BLaER1 (cell line): ENCODE results near the gene RARRES2.
A peak's percentile ranks its signal among the peaks of the same experiment; 100 is the strongest.
"Not testable (repeated sequence)": the region's sequence is repeated elsewhere in the genome, so short reads cannot be mapped to it uniquely, and the experiment has no call there.

Source experiments
- H3K27ac ChIP-seq: shearing (Covaris generic); formaldehyde crosslinking; 2 replicates; pipeline ENCODE4 v1.8.1; 2022
- H3K27me3 ChIP-seq: shearing (Covaris generic); formaldehyde crosslinking; 2 replicates; pipeline ENCODE4 v1.8.1; 2022
- H3K36me3 ChIP-seq: shearing (Covaris generic); formaldehyde crosslinking; 2 replicates; pipeline ENCODE4 v1.8.1; 2022
- H3K4me1 ChIP-seq: shearing (Covaris generic); formaldehyde crosslinking; 2 replicates; pipeline ENCODE4 v1.8.1; 2022
- H3K4me2 ChIP-seq: shearing (Covaris generic); formaldehyde crosslinking; 2 replicates; pipeline ENCODE4 v1.8.1; 2022
- H3K4me3 ChIP-seq: shearing (Covaris generic); formaldehyde crosslinking; 2 replicates; pipeline ENCODE4 v1.8.1; 2022
- H3K9ac ChIP-seq: shearing (Covaris generic); formaldehyde crosslinking; 2 replicates; pipeline ENCODE4 v1.8.1; 2022
- H3K9me3 ChIP-seq: shearing (Covaris generic); formaldehyde crosslinking; 2 replicates; pipeline ENCODE4 v1.8.1; 2022
- H4K20me1 ChIP-seq: shearing (Covaris generic); formaldehyde crosslinking; 2 replicates; pipeline ENCODE4 v1.8.1; 2022
- Cebpa-rat ChIP-seq: shearing (Covaris generic); IDR thresholded peaks from 2 replicates; pipeline ENCODE4 v1.8.1; 2022

RARRES2 gene

GRCh38 chr7:150341263-150342120 is at the start of gene RARRES2:
Gene RARRES2 (minus strand): TSS chr7:150341629. CDS start chr7:150340609, 1,020 bp downstream.
- Histone ChIP-seq H3K9ac (no peak within 1 kb of the TSS), H3K4me2 (no peak within 1 kb of the TSS)

DNA sequence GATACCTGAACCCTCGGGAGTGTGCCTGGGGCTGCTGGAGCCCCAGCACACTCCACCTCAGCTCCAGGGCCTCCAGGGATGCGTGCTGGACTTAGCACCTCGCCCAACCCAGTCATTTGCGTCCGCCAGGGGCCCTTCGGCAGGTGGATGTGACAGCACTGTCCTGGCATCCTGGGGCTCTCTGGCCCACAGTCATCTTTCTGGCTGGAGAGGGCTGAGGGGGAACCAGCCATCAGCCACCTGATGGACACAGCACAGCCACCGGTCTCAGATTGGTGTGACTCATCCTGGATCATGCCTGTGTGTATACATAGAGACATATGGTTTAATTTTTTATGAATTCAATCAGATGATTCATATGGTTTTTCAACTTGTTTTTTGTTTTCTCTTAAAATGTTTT is 48.8 kb upstream of the RARRES2 start:
- Histone ChIP-seq H3K4me3 (no peak overlapping the region), H3K9me3 (no peaks in the 10 kb centered on the region), H3K27ac (no peak overlapping the region), H3K9ac (no peak overlapping the region), H3K36me3 (peaks cover 45% of the 10 kb centered on the region), H4K20me1 (peaks cover 2% of the 10 kb centered on the region; the same call in 1 of the 2 replicates), H3K27me3 (no peaks in the 10 kb centered on the region), H3K4me1 (no peaks in the 10 kb centered on the region), H3K4me2 (no peak overlapping the region)
- TF ChIP-seq Cebpa-rat, result no peak

More at GRCh38 chr7:150341263-150342120, at the start of gene RARRES2:
- Histone ChIP-seq H3K27ac (no peak within 1 kb of the TSS), H3K36me3 (no peaks in the 10 kb centered on the region), H3K4me1 (no peaks in the 10 kb centered on the region), H3K4me3 (no peak within 1 kb of the TSS), H4K20me1 (no peaks in the 10 kb centered on the region), H3K9me3 (peaks cover 50% of the 10 kb centered on the region), H3K27me3 (peaks cover 33% of the 10 kb centered on the region)
- no peak for TF ChIP-seq Cebpa-rat

GRCh38 chr7:150389532-150389816 is 48.0 kb upstream of the RARRES2 start:
- peaks cover 6% of the 10 kb centered on the region for H3K4me1 ChIP-seq
- H3K27ac ChIP-seq, result no peak overlapping the region
- peaks cover 50% of the 10 kb centered on the region for H3K36me3 ChIP-seq
- H3K9me3 ChIP-seq, result no peaks in the 10 kb centered on the region
- no peaks in the 10 kb centered on the region for H3K27me3 ChIP-seq
- no peak for TF ChIP-seq Cebpa-rat
- no peak overlapping the region for H3K4me2 ChIP-seq
- H3K4me3 ChIP-seq, result no peak overlapping the region
- H3K9ac ChIP-seq, result no peak overlapping the region
- peaks cover 10% of the 10 kb centered on the region for H4K20me1 ChIP-seq

- H3K4me1 ChIP-seq, result peaks cover 11% of the 10 kb centered on the region
- H4K20me1 ChIP-seq, result peaks cover 15% of the 10 kb centered on the region
- no peak overlapping the region; the same call in 1 of the 2 replicates for H3K9ac ChIP-seq
- H3K27ac ChIP-seq, result no peak overlapping the region
- H3K9me3 ChIP-seq, result no peaks in the 10 kb centered on the region
- no peaks in the 10 kb centered on the region for H3K27me3 ChIP-seq
- H3K36me3 ChIP-seq, result peaks cover 50% of the 10 kb centered on the region
- TF ChIP-seq Cebpa-rat, result no peak
- no peak overlapping the region for H3K4me3 ChIP-seq
- no peak overlapping the region for H3K4me2 ChIP-seq
These were observed 47.5 kb upstream of the RARRES2 start for GRCh38 chr7:150388709-150389531.

DNA sequence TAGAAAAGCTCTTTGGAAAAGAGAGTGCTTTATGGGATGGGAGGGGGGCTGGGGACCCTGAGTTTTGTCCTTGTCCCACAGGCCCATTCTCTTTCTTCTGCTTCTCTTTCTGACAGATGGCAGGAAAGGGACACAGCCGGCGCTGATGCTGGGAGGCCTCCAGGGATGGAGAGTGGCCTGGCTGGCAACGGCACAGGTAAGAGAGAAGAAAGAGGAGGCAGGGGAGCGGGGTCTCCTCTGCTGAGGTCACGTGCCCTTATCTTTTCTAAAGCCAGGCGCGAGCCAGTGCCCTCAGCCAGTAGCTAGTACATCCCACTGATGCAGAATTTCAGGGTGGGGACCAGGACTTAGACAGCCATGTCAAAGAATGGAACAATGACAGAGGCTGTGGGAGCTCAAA is 46.9 kb upstream of the RARRES2 start:
- Histone ChIP-seq H3K27me3 (no peaks in the 10 kb centered on the region), H3K4me1 (peaks cover 17% of the 10 kb centered on the region), H3K9me3 (no peaks in the 10 kb centered on the region), H4K20me1 (peaks cover 21% of the 10 kb centered on the region), H3K4me2 (no peak overlapping the region), H3K9ac (no peak overlapping the region; the same call in 1 of the 2 replicates), H3K36me3 (peaks cover 52% of the 10 kb centered on the region), H3K27ac (no peak overlapping the region), H3K4me3 (no peak overlapping the region)
- no peak for TF ChIP-seq Cebpa-rat

DNA sequence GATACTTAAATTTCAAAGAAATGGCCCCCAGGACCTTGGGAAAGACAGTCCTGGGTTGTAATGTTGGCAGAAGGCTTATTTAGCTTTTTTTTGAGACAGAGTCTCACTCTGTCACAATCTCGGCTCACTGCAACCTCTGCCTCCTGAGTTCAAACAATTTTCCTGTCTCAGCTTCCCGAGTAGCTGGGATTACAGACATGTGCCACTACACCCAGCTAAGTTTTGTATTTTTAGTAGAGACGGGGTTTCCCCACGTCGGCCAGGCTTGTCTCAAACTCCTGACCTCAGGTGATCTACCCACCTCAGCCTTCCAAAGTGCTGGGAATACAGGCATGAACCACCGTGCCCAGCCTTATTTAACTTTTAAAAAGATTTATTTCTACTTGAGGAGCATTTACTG is 44.5 kb upstream of the RARRES2 start:
- peaks cover 37% of the 10 kb centered on the region for H4K20me1 ChIP-seq
- H3K4me3 ChIP-seq, H3K4me2 ChIP-seq, H3K27ac ChIP-seq, H3K9me3 ChIP-seq, H3K9ac ChIP-seq, H3K27me3 ChIP-seq: not testable (repeated sequence)
- peaks cover 60% of the 10 kb centered on the region for H3K36me3 ChIP-seq
- peaks cover 37% of the 10 kb centered on the region for H3K4me1 ChIP-seq

DNA sequence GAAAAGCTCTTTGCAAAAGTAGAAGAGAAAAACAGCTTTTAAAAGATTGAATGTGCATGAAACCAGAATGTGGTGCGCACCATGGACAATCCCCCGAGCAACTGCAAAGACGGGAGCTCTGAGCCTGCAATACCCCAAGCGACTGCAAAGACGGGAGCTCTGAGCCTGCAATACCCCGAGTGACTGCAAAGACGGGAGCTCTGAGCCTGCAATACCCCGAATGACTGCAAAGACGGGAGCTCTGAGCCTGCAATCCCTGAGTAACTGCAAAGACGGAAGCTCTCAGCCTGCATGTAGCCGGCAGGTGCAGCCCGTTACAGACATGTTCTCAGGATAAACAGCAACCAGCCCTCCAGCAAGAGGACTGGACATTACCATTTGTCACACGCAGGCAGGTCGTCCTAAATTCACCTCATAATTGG is 43.9 kb upstream of the RARRES2 start:
- H3K27ac ChIP-seq, result no peak overlapping the region

DNA sequence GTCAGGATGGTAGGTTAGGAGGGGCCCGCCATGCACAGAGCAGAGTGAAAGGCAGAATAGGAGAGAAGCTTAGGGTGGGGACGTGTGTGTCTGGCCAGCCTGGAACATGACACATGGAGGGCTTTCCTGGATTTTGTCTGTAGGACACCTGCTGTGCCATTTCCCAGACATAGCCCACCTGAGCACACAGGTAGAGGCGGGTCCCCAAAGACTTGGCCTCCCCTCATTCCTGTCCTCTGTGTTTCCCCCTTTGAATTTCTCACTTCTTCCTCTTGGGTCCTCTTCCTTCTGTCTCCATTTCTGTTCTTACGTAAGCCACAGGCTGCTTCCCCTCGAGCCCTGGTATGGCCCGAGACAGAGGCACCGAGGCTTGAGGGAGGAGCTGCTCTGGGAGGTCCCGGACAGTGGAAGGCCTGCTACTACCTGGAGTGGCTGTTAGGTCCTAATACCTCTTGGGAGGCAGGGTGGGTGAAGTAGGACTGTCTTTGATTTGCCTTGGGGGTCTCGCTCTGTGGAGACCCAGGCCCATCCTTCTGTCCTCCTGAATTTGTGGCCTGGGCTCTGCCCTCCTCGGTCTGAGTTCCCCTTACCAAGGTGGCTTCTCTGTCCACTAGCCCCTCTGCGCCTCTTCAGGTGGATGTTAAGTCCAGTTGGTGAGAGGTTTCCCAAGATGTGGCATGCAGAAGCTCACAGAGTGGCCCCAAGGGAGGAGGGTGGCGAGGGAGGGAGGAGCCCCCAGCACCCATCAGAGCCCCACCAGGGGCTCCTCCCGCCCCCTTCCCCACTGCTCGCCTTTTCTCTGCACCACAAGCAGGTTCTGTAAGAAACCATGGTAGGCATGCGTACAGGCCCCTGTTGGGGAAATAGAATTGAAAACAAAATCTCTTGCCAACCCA is 43.2 kb upstream of the RARRES2 start:
- peaks cover 53% of the 10 kb centered on the region for H3K36me3 ChIP-seq
- H3K4me1 ChIP-seq, result peaks cover 48% of the 10 kb centered on the region
- peaks cover 37% of the 10 kb centered on the region for H4K20me1 ChIP-seq
- H3K9ac ChIP-seq, result no peak overlapping the region; the same call in 1 of the 2 replicates
- H3K27ac ChIP-seq, result peak overlapping the region; percentile 18; the same call in 1 of the 2 replicates
- H3K4me3 ChIP-seq, result no peak overlapping the region
- TF ChIP-seq Cebpa-rat, result no peak
- no peaks in the 10 kb centered on the region for H3K27me3 ChIP-seq
- no peaks in the 10 kb centered on the region for H3K9me3 ChIP-seq
- peak overlapping the region; percentile 44 for H3K4me2 ChIP-seq

More for the DNA sequence above, 43.9 kb upstream of the RARRES2 start:
- H3K27me3 ChIP-seq, result no peaks in the 10 kb centered on the region
- no peak for TF ChIP-seq Cebpa-rat
- H3K4me3 ChIP-seq, result no peak overlapping the region
- H3K9ac ChIP-seq, result no peak overlapping the region
- H3K4me2 ChIP-seq, result no peak overlapping the region
- H3K9me3 ChIP-seq, result no peaks in the 10 kb centered on the region
- peaks cover 59% of the 10 kb centered on the region for H3K36me3 ChIP-seq
- H3K4me1 ChIP-seq, result peaks cover 42% of the 10 kb centered on the region
- H4K20me1 ChIP-seq, result peaks cover 37% of the 10 kb centered on the region

DNA sequence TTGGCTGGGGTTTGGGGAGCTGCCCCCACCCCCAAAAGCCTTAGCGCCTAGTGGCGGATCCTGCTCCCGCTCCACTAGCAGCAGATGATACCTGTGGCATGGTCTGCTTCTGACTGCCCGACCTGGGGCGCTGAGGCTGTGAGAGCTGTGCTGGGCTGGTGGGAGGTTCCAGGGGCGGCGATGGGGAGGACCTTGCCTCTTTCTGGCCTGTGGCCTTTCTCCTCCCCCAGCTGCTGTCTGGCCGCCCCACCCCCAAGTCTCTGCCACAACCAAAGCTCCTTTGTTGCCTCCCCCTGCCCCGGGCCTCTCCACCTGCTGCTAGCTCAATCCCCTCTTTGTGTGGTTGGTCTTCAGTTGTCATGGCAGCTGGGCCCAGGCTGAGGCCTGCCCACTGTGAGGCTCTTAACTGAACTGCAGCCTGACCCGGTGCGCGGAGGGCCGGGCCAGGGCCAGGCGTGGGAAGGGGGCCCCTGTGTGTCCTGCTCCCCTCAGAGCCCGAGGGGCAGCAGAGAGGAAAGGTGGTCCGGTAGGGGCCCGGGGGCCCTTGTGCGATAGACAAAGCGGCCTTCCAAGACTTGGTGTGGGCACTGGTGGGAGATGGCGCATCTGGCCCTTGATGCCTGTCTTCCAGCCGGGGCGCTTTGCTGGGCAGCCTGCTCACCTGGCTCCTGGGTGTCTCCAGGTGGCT is 42.4 kb upstream of the RARRES2 start:
- Histone ChIP-seq H3K9ac (no peak overlapping the region), H3K36me3 (peaks cover 45% of the 10 kb centered on the region), H3K4me2 (peak overlapping the region; percentile 44), H3K27ac (peak overlapping the region; percentile 51), H3K4me3 (no peak overlapping the region), H3K27me3 (no peaks in the 10 kb centered on the region), H3K9me3 (no peaks in the 10 kb centered on the region), H4K20me1 (peaks cover 37% of the 10 kb centered on the region), H3K4me1 (peaks cover 48% of the 10 kb centered on the region)
- no peak for TF ChIP-seq Cebpa-rat
